C4-2B (cell line): Measurements from ENCODE around the gene RNLS.

Experiments
- CTCF ChIP-seq: fragments of 450-650 bp; conservative IDR thresholded peaks from 2 replicates; pipeline ENCODE4 v1.5.1; 2017; ENCODE audit warnings: mild to moderate bottlenecking
- ZFX ChIP-seq: fragments of 450-650 bp; IDR thresholded peaks from 2 replicates; pipeline ENCODE4 v1.6.1; 2017

- TF ChIP-seq CTCF: no peak
- no peak for TF ChIP-seq ZFX
Measured at GRCh38 chr10:88236121-88236743, 346.9 kb downstream of the RNLS start.
